SK-N-SH (cell line): ENCODE results near the gene FMN2.

Experiments used
- CHD2 ChIP-seq: fragments of 150-350 bp; IDR thresholded peaks from 2 replicates; pipeline ENCODE4 v1.6.1; 2018; ENCODE audit warnings: low read length; ENCODE audit not compliant: partially characterized antibody
- CTCF ChIP-seq: fragments of 200-600 bp; sonication (generic); IDR thresholded peaks from 2 replicates; pipeline ENCODE4 v1.6.1; 2017; ENCODE audit warnings: antibody characterized with exemption, mild to moderate bottlenecking, moderate library complexity
- GATA2 ChIP-seq: sonication (generic); formaldehyde crosslinking; IDR thresholded peaks from 2 replicates; pipeline ENCODE4 v1.5.0; 2020; ENCODE audit warnings: mild to moderate bottlenecking, missing genetic modification reagents
- RFX5 ChIP-seq: IDR thresholded peaks from 2 replicates; pipeline ENCODE4 v1.6.1; 2012; ENCODE audit warnings: mild to moderate bottlenecking, improper control_type of control experiment, low read length
- USF2 ChIP-seq: fragments of 150-350 bp; IDR thresholded peaks from 2 replicates; pipeline ENCODE4 v1.6.1; 2017; ENCODE audit warnings: antibody characterized with exemption, low read length, low read depth, borderline replicate concordance

- TF ChIP-seq GATA2 (no peak), CTCF (no peak), CHD2 (no peak), RFX5 (no peak), USF2 (no peak)
Measured at GRCh38 chr1:240070188-240070587, 21.5 kb upstream of the FMN2 start.
